HG02885 (cell line): ENCODE measurements around the gene NCMAP.
A peak's percentile ranks its signal among the peaks of the same experiment; 100 is the strongest.
"Not testable (repeated sequence)": the region's sequence is repeated elsewhere in the genome, so short reads cannot be mapped to it uniquely, and the experiment has no call there.

Experiments
- ATAC-seq: cut with Tn5 transposase; IDR thresholded peaks from one replicate; pipeline ENCODE4 v1.9.1; 2021; ENCODE audit warnings: mild to moderate bottlenecking; ENCODE audit not compliant: unreplicated experiment, poor library complexity

The NCMAP gene, protein sequence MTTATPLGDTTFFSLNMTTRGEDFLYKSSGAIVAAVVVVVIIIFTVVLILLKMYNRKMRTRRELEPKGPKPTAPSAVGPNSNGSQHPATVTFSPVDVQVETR

DNA sequence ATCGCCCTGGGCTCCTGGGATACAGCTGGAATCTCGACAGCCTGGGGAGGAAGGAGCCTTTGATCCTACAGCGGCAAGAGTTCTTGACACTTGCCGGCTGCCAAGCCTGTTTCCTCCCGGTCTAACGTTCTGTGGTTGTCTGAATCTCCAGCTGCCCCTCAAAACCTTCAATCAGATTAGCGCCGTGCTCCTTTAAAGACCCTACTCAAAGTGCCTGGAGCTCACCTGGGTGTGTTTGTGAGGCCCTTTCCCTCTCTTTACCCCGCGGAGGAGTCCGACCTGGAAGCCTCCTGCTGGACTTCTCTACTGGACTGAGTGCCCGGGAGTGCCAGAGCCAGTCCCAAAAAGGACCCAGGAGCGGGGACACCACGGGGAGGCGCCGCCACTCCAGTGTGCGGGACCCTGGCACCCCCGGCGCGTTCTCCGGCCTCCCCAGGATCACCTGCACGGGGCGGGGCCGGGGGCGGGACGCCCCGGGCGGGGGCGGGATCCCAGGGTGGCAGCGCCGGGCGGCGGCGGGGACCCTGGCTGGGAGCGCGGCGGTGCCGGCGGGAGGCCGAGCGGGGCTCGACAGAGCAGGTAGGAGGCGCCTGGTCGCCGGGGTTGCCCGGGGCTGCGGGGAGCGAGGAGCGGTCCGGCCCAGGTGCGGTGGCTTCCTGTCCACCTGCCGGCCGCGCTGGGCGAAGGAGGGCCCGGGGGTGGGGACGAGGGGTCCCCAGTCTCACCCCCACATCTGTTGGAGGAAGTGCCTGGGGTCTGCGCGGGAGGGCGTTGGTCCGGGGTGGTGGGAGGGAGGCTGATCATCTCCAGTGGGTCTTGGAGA is at the start of gene NCMAP:
NCMAP (plus strand) TSS at position 497 of the 823 bp plus-strand sequence. CDS start 39,344 bp downstream, outside the sequence.
- ATAC-seq = no peak

DNA sequence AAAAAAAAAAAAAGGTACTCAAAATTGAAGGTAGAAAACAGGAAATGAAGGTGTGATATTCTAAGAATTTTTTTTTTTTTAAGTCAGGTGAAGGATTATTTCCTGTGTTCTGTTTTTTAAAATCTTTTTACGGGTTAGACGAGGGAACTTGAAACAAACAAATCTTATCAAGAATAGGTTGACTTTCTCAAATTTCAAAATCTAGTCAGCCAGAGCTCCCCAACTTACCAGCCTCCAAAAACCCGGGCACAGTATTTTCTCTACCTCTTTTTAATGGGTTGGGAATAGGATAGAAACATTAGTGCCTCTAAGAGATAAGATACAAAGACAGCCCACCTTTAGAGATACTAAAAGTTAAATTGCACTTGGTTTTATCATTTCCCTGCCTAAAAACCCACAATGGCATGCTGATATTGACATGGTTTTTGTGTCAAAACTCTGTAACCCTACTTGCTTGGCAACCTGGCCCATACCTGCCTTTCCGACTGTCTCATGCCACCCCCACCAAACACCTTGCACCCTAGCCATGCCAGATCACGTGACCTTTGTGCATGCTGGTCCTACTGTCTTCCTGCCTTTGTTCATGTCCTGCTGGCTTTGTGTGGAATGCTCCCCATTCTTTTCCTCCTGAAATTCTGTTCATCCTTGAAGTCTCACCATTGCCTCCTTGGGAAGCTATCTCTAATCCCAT is 49.1 kb upstream of the NCMAP start:
- no peak for ATAC-seq

DNA sequence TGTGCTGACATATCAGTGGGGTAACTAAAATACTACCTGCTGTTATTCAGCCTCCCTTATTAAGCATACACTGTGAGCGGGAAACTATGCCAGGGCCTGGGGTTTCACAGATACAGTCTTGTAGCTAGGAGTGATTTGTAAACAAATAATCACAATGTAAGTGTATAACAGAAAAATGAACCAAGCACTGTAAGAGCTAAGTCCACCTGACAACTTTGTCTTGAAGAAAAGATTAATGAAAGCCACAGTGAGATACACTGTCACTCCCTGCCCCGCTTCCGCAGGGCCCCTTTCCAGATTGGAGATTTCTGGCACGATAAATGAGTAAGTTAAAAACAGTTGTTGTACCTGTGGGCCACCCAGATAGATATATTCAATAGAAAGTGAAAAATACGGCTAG is 48.5 kb upstream of the NCMAP start:
- ATAC-seq = no peak

GRCh38 chr1:24508911-24509310 is 47.0 kb upstream of the NCMAP start:
- no peak for ATAC-seq

DNA sequence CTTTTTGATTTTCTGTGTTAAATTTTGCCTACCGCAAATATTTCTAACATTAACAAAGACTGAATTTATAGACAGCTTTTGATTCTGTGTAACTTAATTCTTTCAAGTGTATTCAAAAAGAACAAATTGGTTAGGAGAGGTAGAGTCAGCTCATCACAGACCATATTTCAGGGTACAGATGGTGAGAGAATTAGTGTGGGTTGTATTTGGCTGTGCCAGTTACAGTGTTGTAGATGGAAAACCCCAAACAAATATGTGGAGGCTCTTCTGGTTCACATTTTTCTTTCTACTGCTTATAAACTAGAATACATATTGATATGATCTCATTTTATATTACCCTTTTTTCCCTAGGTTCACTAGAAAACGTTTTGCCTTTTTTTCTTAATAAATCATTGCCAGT is 42.2 kb upstream of the NCMAP start:
- ATAC-seq = no peak

- ATAC-seq = no peak
Observed at GRCh38 chr1:24514946-24515345, 40.9 kb upstream of the NCMAP start.

- ATAC-seq = not testable (repeated sequence)
Observed at GRCh38 chr1:24515671-24516209, 40.1 kb upstream of the NCMAP start.

DNA sequence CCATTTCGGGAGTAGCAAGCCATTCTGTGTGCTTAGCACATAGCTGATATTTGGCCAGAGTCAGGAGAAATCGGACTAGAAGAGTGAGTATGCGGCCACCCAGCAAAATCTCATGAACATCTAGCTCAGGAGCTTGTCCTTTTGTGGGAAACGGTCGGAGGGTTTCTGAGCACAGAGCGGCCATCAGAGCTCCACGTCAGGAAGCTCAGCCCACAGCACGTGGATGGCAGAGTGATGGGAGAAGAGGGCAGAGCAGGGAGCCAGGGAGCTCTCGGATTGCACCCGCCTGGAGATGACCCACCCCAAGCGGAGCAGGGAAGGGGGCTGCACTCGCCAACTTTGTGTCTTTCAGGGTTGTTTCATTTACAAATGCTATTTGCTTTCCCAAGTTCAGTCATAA is 39.4 kb upstream of the NCMAP start:
- no peak for ATAC-seq

DNA sequence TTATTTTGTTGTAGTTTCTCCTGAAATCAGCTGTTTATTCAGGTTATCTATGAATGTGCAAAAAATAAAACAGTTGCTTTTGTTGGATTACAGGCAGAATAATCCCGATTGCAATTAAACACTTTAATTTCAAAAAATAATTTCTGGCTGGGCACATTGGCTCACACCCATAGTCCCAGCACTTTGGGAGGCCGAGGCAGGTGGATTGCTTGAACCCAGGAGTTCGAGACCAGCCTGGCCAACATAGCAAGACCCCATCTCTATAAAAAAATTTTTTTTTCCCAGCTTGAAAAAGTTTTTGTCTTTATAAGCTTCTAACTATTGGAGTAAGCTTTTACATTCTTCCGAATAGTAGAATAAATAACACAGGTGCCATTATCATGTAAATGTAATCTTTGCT is 38.0 kb upstream of the NCMAP start:
- no peak for ATAC-seq

DNA sequence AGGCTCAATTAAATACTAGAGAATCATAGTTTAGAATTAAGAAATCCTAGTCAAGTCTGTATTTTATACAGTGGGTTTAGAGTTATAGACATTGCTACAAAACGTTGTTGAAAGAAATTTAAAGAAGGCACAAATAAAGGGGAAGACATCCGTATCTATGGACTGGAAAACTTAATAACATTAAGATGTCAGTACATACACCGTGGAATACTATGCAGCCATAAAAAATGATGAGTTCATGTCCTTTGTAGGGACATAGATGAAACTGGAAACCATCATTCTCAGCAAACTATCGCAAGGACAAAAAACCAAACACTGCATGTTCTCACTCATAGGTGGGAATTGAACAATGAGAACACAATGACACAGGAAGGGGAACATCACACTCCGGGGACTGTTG is 35.6 kb upstream of the NCMAP start:
- ATAC-seq = not testable (repeated sequence)

GRCh38 chr1:24525606-24526005 is 30.3 kb upstream of the NCMAP start:
- no peak for ATAC-seq

DNA sequence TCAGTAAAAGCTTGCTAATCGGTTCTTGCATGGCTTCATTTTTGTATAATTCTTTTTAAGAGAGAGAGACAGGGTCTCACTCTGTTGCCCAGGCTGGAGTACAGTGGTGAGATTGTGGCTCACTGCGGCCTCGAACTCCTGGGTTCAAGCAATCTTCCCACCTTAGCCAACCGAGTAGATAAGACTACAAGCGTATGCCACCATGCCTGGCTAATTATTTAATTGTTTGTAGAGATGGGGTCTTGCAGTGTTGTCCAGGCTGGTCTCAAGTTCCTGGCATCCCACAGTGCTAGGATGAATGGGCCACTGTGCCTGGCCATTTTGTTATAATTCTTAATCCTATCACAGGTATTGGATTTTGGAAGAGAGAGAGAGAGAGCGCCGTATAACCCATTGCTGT is 29.8 kb upstream of the NCMAP start:
- ATAC-seq = no peak

DNA sequence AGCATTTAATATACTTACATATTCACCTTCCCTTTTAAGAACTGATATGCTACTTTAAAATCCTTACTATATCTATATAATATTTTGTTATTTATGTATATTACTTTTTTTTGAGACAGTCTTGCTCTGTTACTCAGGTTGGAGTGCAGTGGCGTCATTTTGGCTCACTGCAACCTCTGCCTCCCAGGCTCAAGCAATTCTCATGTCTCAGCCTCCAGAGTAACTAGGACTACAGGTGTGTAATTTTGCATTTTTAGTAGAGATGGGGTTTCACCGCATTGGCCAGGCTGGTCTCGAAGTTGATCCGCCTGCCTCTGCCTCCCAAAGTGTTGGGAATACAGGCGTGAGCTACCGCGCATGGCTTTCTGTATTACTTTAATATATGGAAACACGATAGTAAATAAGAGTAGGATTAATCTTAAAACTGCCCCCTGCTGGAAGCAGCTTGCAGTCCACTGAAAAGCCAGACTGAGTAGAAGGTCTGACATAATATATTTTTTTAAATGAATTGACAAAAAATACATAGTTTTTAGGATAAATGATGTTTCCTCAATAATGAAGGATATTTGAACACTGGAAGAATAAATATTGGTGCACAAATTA is 28.8 kb upstream of the NCMAP start:
- no peak for ATAC-seq

GRCh38 chr1:24528744-24529143 is 27.1 kb upstream of the NCMAP start:
- ATAC-seq = no peak

- not testable (repeated sequence) for ATAC-seq
Observed at GRCh38 chr1:24529292-24529691, 26.6 kb upstream of the NCMAP start.

DNA sequence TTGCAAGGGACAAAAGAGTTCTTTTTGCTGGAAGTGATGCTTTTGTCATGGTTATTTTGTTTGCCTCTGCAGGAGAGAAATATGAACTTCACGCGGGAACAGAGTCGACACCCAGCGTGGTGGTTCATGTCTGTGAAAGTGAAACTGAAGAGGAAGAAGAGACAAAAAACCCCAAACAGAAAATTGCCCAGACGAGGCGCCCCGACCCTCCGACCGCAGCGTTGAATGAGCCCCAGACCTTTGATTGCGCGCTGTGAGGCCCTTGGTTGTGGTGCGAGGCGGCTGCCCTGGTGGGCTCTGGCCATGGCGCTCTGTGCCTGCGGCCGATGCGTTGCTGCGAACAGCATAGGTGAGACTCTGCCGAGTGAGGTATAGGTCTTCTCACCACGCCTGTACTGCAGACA is 20.9 kb upstream of the NCMAP start:
- peak; percentile 50 for ATAC-seq

- ATAC-seq = no peak
Observed at GRCh38 chr1:24535778-24536177, 20.1 kb upstream of the NCMAP start.

GRCh38 chr1:24536391-24536840 is 19.5 kb upstream of the NCMAP start:
- ATAC-seq = peak; percentile 53

GRCh38 chr1:24540051-24540905 is 15.6 kb upstream of the NCMAP start:
- no peak for ATAC-seq
